HG03354 (cell line): ENCODE results near the gene DDX49.
"Not testable (repeated sequence)": the region's sequence is repeated elsewhere in the genome, so short reads cannot be mapped to it uniquely, and the experiment has no call there.

ENCODE experiments used
- ATAC-seq: cut with Tn5 transposase; IDR thresholded peaks from one replicate; pipeline ENCODE4 v1.9.1; 2021; ENCODE audit warnings: mild to moderate bottlenecking; ENCODE audit not compliant: unreplicated experiment, poor library complexity, severe bottlenecking

DDX49 gene

DNA sequence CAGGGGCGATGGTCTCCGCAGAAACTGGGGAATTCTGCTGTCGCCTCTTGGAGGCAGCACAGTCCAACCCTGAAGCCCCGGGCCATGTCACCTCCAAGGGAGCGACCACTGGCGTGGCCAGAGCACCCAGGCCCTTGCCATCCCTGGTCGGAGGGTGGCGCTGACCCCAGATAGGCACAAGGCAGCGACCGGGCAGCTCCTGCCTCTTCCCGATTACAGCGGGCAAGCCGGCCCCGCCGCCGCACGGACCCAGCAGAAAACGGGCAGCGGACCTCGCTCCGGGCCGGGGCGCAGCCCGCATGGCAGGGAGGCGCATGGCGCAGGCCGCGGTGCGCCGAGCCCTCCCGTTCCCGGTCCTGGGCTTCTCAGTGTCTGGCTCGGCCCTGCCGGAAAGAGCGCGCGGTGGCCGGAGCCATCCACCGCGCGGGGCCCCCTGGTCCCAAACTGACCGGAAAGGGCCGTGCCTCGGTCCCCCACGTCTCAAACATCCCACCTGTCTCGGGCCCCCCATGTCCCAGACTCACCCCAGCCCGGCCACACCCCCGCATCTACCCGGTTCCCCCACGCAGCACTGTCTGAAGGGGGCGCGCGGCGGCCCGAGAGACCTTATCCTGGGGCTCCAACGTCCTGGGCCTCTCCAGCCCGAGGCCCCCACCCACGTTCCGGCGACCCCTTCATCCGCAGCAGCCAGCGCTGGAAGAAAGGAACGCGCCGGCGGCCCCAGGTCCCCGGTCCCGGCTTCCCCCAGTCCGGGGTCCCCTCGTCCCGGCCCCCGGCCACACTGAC lies 24.3 kb upstream of the DDX49 start:
- no peak for ATAC-seq

DNA sequence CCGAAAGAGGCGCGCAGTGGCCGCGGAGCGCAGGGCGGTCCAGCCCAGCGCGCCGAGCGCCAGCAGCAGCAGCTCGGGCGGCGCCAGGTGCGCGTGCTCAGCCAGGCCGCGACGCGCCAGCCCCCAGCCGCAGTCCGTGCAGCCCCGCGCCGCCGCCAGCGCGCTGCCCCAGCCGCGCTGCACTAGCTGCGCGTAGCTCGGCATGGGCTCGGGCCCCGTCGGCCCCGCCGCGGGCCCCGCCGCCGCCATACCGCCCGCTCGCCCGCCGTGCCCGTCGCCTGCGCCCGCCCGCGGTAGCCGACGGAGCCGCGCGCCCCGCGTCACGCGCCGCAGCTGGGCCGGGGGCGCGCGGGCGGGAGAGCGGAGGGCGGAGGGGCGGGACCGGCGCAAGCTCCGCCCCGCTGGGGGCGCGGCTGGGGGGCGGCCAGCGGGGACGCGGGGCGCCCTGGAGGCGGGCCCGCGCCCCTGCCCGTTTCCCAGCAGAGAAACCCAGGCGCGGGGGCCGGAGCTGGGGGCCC lies 23.6 kb upstream of the DDX49 start, which contains the start of gene CERS1:
CERS1 (minus strand) TSS at position 335 of the 518 bp plus-strand sequence; CDS start at position 249, 86 bp downstream.
- no peak for ATAC-seq

DNA sequence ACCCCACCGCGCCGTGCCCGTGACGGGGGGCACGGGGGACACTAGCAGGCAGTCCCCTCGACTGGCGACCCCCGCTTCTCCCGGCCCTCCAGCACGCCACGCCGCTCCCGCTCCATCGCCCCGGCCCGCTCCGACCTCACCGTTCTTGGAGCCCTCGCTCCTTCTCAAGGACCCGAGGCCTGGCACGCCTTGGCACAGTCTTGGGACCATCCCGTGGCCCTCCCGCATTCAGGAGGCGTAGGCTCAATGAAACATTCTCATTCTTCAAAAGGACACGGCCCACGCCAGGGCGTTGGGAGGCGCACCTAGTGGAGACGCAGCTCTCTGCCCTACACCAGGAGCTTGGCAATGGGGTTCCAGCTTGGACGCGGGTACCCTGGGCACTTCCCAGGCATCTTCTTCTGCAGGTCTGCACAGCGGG lies 23.1 kb upstream of the DDX49 start:
- ATAC-seq = no peak

DNA sequence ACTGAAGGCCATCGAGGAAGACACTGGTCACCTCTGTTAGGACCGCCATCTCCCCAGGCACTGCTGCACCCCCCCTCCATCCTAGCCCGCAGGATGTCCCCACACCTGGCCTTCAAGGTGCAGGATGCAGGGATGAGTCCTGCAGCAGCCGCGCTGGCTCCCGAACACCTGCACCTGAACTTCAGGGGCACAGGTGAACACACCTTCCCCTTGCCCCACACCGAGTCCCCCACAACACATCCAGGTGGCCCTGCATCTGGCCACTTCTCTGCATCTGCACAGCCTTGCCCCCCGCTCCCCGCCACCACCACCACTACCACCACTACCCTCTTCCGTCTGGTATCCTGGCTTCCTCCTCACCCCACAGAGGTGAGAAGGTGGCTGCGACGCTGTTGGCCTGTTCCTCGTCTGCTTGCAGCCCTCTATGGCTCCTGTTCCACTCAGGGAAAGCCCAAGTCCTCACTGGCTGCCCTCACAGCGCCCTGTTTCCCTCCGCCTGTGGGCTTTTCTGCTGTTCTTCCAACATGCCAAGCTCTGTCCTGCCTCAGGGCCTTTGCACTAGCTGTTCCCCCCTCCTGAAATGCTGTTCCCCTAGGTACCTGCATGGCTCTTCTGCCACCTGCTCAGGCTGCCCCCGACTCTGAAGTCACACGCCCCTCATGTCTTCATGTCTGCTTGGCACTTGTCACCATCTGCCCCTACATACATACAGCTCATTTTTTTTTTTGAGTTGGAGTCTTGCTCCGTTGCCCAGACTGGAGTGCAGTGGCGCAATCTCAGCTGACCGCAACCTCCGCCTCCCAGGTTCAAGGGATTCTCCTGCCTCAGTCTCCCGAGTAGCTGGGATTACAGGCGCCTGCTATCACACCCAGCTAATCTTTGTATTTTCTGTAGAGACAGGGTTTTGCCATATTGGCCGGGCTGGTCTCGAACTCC lies 22.2 kb upstream of the DDX49 start:
- no peak for ATAC-seq

DNA sequence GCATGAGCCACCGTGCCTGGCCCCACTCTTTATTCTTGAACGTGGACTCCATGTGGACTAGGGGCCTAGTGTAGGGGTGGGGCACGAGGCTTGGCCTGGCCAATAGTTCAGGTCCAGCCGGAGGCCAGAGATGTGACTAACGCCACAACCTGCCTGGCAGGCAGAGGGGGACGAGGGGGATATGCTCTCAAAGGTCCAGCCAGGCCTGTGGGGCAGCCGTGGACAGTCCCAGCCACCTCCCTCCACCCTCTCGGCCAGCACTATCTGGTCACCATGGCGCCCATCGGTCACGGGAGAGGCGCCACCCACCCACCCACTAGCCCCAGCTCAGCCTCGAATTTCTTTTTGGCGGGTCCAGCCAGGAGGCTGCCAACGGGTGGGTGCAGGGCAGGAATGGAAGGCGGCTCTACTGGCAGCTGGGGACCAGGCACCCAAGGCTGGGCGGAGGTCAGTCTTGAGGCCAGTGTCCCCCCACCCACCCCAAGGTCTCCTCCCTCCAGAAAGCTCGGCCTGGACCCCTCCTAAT lies 21.4 kb upstream of the DDX49 start:
- ATAC-seq = no peak

DNA sequence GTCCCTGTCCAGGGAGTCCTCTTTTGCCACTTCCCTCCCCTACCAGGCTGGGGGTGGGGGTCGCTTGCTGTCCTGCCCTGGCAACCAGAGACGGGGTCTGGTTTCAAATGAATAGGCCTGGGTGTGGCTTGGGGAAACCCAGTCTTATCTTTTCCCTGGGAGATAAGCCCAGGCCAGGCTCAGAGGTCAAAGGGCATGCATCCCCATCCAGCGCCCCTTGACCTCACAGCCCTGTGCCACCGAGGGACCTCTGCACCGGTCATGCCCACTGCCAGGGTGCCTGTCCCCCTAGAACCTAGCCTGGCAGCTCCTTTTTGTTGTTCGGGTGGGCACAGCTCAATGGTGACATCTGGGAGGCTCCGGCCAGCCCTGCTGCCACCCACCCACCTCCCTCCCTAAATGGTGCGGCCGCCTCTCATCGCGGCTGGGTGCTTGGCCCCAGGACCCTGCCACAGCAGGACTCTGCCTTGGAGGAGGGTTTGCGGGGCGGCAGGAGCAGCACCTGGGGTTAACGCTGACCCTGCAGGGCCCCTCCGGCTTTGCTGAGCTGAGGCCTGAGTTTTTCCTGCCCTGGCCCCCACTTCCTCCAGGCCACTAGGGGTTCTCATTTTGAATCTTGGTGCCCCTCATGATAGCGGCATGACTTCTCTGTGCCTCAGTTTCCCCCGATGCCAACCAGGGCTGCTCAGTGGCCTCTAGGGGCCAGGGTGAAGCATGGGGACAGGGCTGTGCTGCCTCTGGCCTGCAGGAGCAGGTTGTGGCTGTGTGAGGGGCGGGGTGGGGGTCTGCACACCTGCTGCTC lies 20.7 kb upstream of the DDX49 start:
- ATAC-seq = no peak

DNA sequence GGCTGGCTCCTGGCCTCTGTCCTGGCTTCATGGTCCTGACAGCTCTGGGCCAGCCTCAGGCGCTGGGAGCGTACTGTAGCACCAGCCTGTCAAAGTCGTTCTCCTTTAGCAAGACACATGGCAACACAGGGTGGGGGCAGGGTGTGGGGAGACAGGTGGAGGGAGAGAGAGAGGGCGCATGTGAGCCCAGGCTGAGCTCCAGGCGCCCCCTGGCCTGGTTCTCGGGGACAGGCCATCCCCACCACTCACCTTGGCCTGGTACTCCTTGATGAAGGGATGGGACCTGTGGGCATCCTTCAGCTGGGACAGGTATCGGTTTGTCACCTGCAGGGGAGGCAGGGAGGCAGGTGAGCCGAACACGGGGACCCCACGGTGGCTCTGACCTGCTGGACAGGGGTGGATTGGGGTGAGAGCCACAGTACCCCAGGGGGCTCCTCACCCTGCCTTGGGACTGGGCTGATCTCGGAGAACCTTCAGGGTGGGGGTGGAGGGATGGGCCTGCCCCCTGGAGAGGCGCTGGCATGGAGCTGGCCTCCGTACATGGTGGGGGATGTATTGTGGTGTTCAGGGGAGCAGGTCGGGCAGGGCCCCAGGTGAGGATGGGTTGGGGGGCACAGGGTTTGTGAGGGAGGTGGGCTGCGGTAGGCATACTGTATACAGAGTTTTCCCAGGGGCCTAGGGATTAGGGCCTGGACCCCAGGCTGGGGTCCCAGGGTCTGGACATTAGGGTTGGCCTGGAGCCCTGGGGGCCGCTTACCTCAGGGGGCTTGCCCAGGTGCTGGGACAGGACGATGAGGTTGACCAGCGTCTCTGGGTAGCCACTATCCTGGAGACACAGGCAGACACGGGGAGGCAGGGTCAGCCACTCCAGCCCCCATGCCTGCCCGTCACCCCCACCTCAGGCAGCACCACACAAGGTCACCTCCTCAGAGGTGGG lies 19.6 kb upstream of the DDX49 start:
- ATAC-seq = no peak

DNA sequence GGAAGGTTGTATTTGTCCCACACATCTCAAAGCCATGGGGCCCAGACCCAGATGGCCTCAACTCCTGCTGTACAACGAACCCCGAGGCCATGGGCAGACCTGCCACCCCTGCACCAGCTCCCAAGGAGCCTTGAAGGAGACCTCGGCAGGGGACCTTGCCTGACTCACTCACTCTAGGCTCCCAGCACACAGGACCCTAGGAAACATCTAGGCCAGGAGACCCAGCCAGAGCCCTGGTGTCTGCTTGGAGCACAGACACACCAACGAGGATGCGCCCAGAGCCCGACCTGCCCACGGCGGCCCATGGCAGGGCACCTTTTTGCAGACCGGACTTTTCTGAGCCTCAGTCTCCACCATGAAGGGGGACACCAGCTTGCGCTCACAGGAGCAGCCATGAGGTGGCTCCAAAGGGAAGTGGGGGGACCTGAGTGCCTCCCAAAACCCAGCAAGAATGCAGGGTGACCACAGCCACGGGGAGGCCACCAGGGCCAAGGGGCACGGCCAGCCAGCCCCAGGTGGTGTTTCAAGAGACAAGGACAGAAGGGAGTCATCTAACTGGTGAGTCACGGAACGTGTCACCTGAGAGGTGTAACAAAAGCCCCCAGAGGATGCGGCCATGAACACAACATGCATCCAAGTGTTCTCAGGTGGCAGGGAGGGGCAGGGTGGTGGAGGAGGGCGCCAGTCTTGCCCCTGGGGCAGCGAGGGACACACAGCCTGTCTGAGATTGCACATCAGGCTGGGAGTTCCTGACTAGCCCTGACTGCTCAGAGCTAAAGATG lies 18.6 kb upstream of the DDX49 start:
- ATAC-seq = no peak

DNA sequence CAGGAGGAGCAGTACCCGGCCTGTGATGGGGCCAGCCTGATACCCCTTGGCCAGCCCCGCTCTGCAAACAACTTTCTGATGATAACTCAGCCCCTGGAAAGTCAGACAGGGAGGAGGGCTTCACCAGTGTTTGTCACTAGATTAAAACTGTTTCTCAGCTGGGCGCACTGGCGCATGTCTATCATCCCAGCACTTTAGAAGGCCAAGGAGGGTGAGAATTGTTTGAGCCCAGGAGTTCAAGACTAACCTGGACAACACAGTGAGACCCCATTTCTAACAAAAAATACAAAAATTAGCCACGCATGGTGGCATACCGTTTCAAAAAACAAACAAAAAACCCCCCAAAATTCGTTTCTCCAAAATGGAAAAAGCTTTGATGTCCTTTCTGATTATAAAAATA lies 18.0 kb upstream of the DDX49 start:
- no peak for ATAC-seq

DNA sequence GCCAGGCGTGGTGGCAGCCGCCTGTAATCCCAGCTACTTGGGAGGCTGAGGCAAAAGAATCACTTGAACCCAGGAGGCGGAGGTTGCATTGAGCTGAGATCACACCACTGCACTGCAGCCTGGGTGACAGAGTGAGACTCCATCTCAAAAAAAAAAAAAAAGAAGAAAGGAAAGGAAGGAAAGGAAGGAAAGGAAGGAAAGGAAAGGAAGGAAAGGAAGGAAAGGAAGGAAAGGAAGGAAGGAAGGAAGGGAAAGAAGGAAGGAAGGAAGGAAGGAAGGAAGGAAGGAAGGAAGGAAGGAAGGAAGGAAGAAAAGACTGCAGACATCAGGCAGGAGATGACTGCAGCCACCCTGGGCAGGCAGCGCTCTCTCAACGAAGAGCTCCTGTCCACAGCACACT lies 17.0 kb upstream of the DDX49 start:
- ATAC-seq = not testable (repeated sequence)

DNA sequence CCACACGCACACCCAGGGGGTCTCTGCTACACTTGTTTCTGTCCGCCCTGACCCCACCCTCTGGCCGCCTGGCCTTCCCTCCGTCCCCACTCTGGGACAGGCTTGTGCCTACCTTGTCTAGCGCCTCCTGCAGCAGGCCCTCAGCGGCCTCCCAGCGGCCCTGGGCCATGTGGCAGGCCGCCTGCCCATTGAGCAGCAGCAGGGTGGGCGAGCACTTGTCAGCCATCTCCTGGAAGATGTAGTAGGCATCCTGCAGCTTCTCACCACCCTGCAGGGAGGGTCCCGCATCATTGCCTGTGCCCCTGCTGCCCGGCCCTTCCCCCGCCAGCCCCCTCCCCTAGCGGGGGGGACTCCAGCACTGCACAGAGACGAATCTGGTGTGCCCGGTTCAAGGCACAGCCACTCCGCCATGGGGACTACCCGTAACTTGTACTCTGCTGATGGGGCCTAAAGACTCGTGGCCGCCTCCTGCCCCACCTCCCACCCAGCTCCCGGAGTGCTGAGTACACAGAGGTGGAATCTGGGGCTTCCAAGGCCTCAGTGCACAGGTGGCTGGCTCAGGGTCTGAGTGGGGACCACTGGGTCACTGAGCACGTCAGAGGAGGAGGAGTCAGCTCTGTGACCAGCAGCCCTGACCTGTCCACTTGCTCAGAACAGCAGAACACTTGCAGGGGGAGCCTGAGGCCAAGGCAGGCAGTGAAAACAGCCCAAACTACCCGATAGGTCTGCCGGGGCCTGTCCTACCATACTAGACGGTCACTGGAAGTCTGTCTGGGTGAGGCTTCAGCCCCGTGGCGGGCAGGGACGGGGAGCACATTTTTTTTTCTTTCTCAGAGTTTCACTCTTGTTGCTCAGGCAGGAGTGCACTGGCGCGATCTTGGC lies 16.1 kb upstream of the DDX49 start:
- ATAC-seq = no peak

DNA sequence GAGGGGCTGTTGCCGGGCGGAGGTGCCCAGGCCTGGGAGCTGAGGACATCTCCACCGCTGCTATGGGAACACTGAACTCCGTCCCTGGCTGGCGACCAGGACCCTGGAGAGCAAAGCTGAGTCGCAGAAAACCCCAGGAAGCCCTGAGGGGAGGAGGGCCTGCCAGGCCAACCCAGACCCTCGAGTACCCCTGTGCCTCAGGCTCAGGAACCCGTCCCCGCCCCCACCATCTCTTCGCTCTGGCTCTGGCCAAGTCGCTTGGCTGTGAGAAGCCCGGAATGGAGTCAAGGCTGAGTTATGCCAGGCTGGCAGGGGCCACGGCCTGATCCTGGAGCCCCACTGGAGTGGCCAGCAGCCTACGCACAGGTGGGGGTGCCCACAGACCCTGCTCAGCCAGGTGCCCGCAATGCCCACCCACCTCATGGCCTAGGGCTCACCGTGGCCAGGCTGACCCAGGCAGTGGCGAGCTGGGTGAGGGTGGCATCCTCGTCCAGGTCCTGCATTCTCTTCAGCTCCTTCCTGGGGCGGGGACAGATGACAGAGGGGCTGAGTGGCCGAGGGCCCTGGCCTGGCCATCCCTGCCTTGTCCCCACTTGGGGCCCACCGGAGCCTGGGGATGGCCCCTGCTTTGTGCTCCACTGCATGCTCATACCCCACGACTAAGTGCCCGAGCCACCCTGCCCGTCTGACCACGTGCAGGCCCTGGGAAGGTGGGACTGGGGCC lies 15.0 kb upstream of the DDX49 start:
- ATAC-seq = no peak

DNA sequence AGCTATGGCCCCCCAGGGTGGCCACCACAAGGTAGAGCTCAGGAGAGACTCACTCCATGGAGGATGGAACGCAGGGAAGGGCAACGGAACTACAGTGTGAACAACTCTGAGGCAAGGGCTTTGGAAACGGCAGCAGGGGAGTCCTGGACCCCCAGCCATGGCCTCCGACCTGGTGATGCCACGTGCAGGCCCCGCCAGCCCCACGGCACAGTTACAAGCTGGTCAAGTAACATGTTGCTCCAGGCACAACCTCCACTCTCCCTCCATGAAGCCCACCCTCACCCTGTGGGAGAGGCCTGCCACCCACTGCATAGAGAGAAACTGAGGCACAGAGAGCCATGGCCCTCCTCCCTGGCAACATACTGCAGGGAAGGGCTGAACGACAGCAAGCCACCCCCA lies 14.5 kb upstream of the DDX49 start:
- no peak for ATAC-seq

DNA sequence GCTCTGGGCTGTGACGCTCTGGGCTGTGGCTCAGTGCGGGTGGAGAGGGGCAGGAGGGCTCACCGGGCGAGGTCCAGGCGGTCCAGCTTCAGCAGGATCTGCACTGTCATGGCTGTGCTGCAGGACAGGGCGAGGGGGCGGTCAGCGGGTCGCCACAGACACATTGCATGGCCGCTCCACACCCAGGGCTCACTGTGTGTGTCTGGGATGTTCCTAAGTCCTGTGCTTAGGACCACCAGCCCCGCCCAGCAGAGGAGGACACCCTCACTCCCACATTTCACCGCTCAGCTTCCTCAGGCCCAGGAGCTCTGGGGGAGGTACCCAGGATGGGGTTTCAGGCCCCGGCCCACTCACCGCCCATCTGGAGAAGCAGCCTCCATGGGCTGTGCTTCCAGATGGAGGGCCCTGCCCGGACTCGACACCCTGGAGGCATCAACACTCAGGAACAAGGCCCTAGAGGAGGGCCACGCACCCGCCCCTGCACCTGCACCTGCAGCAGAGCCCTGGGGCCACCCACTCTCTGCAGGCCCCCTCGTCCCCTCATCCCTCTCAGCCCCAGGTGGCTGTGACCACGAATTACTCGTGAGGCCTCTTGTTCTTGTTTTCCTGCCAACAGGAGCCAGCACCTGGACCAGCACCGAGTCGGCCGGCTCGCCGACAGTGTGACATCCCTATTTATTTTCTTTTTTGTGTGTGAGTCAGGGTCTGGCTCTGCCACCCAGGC lies 13.8 kb upstream of the DDX49 start:
- no peak for ATAC-seq

DNA sequence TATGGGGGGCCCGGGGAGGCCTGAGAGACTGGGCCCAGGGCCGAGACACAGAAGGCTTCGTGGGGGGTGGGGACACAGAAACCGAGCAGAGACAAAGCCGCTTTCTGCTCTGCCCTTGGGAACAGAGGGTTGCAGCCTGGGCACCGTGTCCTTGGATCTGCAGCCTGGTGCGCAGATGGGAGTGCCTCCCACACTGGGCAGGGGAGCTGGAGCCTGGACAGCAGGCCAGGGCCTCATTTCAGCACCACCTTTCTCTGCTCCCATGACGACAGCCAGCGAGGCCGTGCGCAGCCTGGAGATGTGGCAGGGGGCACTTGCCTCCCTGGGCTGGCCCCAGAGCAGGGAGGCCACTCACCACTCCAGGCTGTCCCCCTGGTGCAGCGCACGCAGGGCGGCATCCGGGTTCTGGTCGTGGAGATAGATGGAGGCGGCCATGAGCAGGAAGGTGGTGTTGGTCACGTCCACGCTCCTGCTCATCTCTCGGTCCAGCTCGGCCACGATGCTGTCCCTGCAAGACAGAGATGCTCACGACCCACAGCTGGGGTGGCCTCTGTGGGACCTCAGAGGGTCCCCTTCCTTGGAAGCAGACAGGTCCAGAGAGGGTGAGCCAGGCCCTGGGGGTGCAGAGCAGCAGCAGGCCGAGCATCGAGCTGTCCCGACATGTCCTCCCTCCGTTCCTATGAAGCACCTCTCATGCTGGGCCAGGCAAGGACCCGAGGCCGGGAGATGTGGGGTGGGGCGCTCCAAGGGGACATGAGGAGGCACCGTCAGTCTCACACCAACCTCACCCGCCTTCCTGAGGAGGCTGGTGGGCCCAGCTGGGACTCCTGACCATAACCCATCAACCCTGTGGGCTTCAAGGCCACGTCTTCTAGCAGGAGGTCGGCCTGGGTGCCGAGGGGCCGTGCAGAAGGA lies 12.7 kb upstream of the DDX49 start:
- no peak for ATAC-seq
